ENCODE data around the gene ALG12. TPM values are rescaled to one million over a fixed set of nuclear protein-coding genes. Genes with fewer than 3 reads are reported as not detected.

Gene ALG12
- total and polyA plus RNA-seq, 2 of the 13 experiments (the other 11 are each of a cell fraction or from before 2014, with no cell fraction given), result 7.8 to 15.8 TPM

DNA sequence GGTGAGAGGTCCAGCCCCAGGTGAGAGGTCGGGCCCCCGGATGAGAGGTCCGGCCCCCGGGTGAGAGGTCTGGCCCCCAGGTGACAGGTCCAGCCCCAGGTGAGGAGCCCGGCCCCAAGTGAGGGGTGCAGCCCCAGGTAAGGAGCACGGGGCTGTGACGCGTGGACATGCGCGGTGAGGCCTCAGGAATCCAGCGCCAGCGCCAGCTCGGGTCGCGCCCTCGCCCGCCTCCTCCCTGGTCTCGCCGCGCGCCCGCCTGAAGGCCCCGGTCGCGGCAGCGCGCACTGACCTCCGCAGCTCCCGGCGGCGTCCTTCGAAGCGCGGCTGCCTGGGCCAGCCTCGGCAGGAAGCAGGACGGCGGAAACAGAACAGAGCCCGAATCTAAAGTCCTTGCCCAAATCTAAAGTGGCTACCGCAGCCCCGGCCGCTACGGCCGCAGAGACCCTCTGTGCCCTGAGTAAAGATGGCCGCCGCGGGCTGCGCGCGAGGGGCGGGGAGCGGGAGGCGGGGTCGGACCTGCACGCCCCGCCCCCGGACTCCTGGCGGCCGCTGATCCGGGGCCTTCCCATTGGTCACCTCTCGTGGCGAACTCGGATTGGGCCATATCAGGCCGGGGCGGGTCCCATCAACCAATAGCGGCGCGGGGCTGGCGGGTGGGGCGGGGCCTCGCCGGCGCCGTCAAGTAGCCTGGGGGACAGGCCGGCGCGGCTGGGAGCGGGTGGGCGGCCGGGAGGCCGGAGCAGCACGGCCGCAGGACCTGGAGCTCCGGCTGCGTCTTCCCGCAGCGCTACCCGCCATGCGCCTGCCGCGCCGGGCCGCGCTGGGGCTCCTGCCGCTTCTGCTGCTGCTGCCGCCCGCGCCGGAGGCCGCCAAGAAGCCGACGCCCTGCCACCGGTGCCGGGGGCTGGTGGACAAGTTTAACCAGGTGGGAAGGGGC is at the start of gene ALG12, which contains the start of gene CRELD2 (continued):
- TF ChIP-seq ZSCAN31 (CRISPR knock-in tag; IDR thresholded peaks at IDR 0.05; ENCODE audit: low read depth), result no peak; the same call in 1 of the 2 replicates
- TF ChIP-seq, protein P1, sequence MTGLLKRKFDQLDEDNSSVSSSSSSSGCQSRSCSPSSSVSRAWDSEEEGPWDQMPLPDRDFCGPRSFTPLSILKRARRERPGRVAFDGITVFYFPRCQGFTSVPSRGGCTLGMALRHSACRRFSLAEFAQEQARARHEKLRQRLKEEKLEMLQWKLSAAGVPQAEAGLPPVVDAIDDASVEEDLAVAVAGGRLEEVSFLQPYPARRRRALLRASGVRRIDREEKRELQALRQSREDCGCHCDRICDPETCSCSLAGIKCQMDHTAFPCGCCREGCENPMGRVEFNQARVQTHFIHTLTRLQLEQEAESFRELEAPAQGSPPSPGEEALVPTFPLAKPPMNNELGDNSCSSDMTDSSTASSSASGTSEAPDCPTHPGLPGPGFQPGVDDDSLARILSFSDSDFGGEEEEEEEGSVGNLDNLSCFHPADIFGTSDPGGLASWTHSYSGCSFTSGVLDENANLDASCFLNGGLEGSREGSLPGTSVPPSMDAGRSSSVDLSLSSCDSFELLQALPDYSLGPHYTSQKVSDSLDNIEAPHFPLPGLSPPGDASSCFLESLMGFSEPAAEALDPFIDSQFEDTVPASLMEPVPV (CRISPR knock-in tag; IDR thresholded peaks at IDR 0.05), result 0 out of 2 replicates have a peak, but pooled peaks have one; percentile 73
- TF ChIP-seq, protein P2, sequence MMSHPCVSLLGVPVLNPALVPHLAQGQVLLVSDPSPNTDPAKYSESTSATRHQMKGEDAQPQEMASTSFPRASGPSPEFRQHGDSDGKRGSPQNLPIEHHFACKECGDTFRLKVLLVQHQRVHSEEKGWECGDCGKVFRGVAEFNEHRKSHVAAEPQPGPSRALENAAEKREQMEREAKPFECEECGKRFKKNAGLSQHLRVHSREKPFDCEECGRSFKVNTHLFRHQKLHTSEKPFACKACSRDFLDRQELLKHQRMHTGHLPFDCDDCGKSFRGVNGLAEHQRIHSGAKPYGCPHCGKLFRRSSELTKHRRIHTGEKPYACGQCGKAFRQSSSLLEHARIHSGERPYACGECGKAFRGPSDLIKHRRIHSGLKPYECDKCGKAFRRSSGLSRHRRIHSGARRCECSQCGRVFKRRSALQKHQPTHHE (CRISPR knock-in tag; IDR thresholded peaks at IDR 0.05; ENCODE audit: borderline replicate concordance), result 0 out of 2 replicates have a peak, but pooled peaks have one; percentile 23
- no peak for TF ChIP-seq ZNF652 (CRISPR knock-in tag; IDR thresholded peaks at IDR 0.05; ENCODE audit: borderline replicate concordance, low read depth)
- TF ChIP-seq POLR2AphosphoS2 (IDR thresholded peaks at IDR 0.05; ENCODE audit: low read depth, low read length), result no peak
- TF ChIP-seq NPAS2 (CRISPR knock-in tag; IDR thresholded peaks at IDR 0.05; ENCODE audit: borderline replicate concordance), result no peak
- TF ChIP-seq NCOA5 (CRISPR knock-in tag; IDR thresholded peaks at IDR 0.05), result no peak
- no peak for TF ChIP-seq ZNF672 (CRISPR knock-in tag; IDR thresholded peaks at IDR 0.05)
- TF ChIP-seq ZNF780A (CRISPR knock-in tag; IDR thresholded peaks at IDR 0.05), result no peak
- no peak for TF ChIP-seq MAFK (conservative IDR thresholded peaks at IDR 0.05 in 1 of 2, IDR thresholded peaks at IDR 0.05 in 1 of 2; ENCODE audit: low read length in 2 of 2)
- no peak for TF ChIP-seq ZNF562 (CRISPR knock-in tag; IDR thresholded peaks at IDR 0.05; ENCODE audit: borderline replicate concordance)
- no peak for TF ChIP-seq SOX5 (CRISPR knock-in tag; IDR thresholded peaks at IDR 0.05; ENCODE audit: borderline replicate concordance)
- no peak for TF ChIP-seq MAF1 (CRISPR knock-in tag; IDR thresholded peaks at IDR 0.05; ENCODE audit: borderline replicate concordance)
- no peak for TF ChIP-seq MTF2 (CRISPR knock-in tag; IDR thresholded peaks at IDR 0.05; ENCODE audit: borderline replicate concordance)
- TF ChIP-seq CEBPB (IDR thresholded peaks at IDR 0.05; ENCODE audit: borderline replicate concordance, low read depth, low read length), result no peak
- TF ChIP-seq EEA1 (CRISPR knock-in tag; IDR thresholded peaks at IDR 0.05; ENCODE audit: borderline replicate concordance), result peak; percentile 43; the same call in 1 of the 2 replicates
- no peak for TF ChIP-seq TCF12 (IDR thresholded peaks at IDR 0.05)
- no peak for TF ChIP-seq TCF12 (CRISPR knock-in tag; IDR thresholded peaks at IDR 0.05)
- no peak for TF ChIP-seq PCBP1 (IDR thresholded peaks at IDR 0.05; ENCODE audit: borderline replicate concordance, low read depth, low read length)
- TF ChIP-seq ZNF124 (CRISPR knock-in tag; IDR thresholded peaks at IDR 0.05), result peak; percentile 63; the same call in 1 of the 2 replicates
- no peak for TF ChIP-seq ZKSCAN5 (CRISPR knock-in tag; IDR thresholded peaks at IDR 0.05)
- TF ChIP-seq ZNF550 (CRISPR knock-in tag; IDR thresholded peaks at IDR 0.05; ENCODE audit: borderline replicate concordance), result no peak
- no peak for TF ChIP-seq ZNF468 (CRISPR knock-in tag; IDR thresholded peaks at IDR 0.05)
- TF ChIP-seq MXI1 (IDR thresholded peaks at IDR 0.05; ENCODE audit: borderline replicate concordance, low read depth, low read length), result peak; percentile 49; the same call in 2 of the 3 replicates
- TF ChIP-seq ZNF264 (CRISPR knock-in tag; IDR thresholded peaks at IDR 0.05), result no peak
